Type B pancreatic cell (in vitro differentiated cells): ENCODE data around the gene MAPK12. TPM values are rescaled to one million over a fixed set of nuclear protein-coding genes. Genes with fewer than 3 reads are reported as not detected.

ENCODE experiments used
- DNase-seq: peaks from one replicate; pipeline ENCODE4 v3.0.0; 2021; ENCODE audit warnings: mixed read lengths; ENCODE audit not compliant: unreplicated experiment; ENCODE audit errors: extremely low spot score
- H3K27ac Mint-ChIP-seq: 2 replicates; pipeline ENCODE4 v1.8.0; 2021; ENCODE audit warnings: mild to moderate bottlenecking, mixed read lengths
- H3K27me3 Mint-ChIP-seq: 2 replicates; pipeline ENCODE4 v1.8.0; 2021; ENCODE audit warnings: mixed read lengths
- H3K36me3 Mint-ChIP-seq: 2 replicates; pipeline ENCODE4 v1.8.0; 2021; ENCODE audit warnings: mixed read lengths
- H3K4me1 Mint-ChIP-seq: one replicate; pipeline ENCODE4 v1.8.0; 2021; ENCODE audit warnings: mixed read lengths; ENCODE audit not compliant: unreplicated experiment
- H3K4me3 Mint-ChIP-seq: 2 replicates; pipeline ENCODE4 v1.8.0; 2021; ENCODE audit warnings: mild to moderate bottlenecking, mixed read lengths
- H3K9me3 Mint-ChIP-seq: 2 replicates; pipeline ENCODE4 v1.8.0; 2021; ENCODE audit warnings: mixed read lengths
- total RNA-seq: library from RNA; stranded (reverse); gene quantifications from 2 replicates; pipeline ENCODE4 v1.2.1, GENCODE V29; 2021; ENCODE audit warnings: low replicate concordance
- TF ChIP-seq, protein P1 (sequence below): fragments of 200-600 bp; sonication (generic); conservative IDR thresholded peaks from 2 replicates; pipeline ENCODE4 v1.5.0; 2021; ENCODE audit warnings: antibody characterized with exemption, mild to moderate bottlenecking

Gene MAPK12
- total RNA-seq, 1 donor from 2014 or later, result 31.3 TPM

DNA sequence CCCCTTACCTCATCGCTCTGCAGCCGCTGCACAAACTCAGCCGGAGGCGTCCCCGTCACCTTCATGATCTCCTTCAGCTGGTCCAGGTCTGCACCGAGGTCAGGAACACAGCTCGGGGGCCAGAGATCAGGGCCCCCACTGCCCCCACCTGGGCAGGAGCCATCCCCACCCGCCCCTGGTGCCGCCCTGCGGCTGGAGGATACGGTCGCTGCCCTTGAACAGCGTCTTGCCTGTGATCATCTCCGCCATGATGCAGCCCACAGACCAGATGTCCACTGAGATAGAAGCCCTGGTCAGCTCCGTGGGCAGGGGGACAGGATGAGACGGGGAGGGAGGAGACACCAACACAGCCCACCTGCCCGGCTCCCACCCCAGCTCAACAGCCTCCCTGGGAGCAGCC lies 5.9 kb downstream of the MAPK12 start:
- no peaks in the 10 kb centered on the region for H3K27me3 Mint-ChIP-seq
- no peak overlapping the region for H3K4me3 Mint-ChIP-seq
- H3K36me3 Mint-ChIP-seq, result no peaks in the 10 kb centered on the region
- TF ChIP-seq, protein P1, sequence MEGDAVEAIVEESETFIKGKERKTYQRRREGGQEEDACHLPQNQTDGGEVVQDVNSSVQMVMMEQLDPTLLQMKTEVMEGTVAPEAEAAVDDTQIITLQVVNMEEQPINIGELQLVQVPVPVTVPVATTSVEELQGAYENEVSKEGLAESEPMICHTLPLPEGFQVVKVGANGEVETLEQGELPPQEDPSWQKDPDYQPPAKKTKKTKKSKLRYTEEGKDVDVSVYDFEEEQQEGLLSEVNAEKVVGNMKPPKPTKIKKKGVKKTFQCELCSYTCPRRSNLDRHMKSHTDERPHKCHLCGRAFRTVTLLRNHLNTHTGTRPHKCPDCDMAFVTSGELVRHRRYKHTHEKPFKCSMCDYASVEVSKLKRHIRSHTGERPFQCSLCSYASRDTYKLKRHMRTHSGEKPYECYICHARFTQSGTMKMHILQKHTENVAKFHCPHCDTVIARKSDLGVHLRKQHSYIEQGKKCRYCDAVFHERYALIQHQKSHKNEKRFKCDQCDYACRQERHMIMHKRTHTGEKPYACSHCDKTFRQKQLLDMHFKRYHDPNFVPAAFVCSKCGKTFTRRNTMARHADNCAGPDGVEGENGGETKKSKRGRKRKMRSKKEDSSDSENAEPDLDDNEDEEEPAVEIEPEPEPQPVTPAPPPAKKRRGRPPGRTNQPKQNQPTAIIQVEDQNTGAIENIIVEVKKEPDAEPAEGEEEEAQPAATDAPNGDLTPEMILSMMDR, result no peak
- H3K4me1 Mint-ChIP-seq, result no peaks in the 10 kb centered on the region
- DNase-seq, result no peak
- H3K9me3 Mint-ChIP-seq, result no peaks in the 10 kb centered on the region
- no peak overlapping the region for H3K27ac Mint-ChIP-seq

DNA sequence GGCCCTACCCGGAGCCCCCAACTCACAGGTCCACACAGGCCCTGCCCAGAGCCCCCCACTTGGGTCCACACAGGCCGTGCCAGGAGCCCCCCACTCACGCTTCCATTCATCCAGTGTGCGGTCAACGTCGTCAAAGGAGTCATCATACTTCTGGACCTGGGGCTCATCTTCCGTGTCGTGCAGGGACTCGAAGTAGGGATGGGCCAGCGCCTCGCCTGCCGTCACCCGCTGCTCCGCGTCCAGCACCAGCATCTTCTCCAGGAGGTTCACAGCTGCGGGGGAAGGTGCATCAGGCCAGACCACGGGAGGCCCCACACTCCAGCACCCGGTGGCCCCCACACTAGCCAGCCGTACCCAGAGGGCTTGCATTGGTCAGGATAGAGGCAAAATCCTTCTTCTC lies 6.4 kb downstream of the MAPK12 start:
- Mint-ChIP-seq H3K4me1 (no peaks in the 10 kb centered on the region), H3K4me3 (no peak overlapping the region), H3K36me3 (no peaks in the 10 kb centered on the region), H3K27me3 (no peaks in the 10 kb centered on the region), H3K9me3 (no peaks in the 10 kb centered on the region), H3K27ac (no peak overlapping the region)
- no peak for DNase-seq
- TF ChIP-seq, protein P1, result no peak

- Mint-ChIP-seq H3K4me3 (no peak overlapping the region), H3K4me1 (no peaks in the 10 kb centered on the region), H3K27me3 (no peaks in the 10 kb centered on the region), H3K9me3 (no peaks in the 10 kb centered on the region), H3K36me3 (no peaks in the 10 kb centered on the region), H3K27ac (no peak overlapping the region)
- TF ChIP-seq, protein P1, result no peak
- DNase-seq, result no peak
Observed at GRCh38 chr22:50253941-50254340, 7.5 kb downstream of the MAPK12 start.

DNA sequence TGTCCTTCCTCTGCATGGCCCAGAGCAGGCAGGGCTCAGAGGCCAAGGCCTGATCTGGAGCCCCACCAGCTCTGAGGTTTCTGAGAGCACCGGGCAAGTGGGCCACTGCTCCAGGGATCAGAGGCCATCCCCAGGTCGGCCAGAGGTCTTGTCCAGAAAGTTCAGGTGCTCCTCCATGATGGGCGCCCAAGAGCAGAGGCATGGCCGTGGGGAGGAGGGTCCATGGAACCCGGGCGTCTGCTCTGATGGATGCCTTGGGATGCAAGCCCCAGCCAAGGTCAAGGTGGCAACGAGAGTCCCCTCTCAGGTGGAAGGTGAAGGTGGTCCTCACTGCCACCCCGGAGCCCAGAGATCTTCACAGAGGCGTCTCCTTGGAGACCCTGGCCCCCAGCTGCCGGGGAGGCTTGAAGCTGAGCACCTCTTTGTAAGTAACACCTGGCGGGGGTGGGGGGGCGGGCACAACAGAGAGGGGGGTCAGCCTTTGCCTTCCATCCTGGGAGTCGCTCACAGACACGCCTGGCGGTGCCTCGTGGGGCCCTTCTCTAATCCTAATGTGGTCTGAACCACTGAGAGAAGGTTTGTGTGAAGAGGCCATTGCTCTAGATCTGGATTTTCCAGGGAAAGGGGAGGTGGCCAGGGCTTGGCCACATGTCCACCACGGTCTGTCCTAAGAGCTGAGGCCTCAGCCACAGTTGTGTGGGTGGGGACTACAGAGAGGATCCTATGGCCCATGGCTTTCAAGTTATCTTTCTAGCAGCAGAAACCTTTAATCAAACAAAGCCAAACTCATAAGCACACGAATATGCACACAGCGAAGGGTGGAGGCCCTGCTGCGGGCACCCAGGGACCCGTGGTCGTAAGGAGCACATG lies 8.2 kb downstream of the MAPK12 start:
- H3K9me3 Mint-ChIP-seq, result no peaks in the 10 kb centered on the region
- no peaks in the 10 kb centered on the region for H3K4me1 Mint-ChIP-seq
- TF ChIP-seq, protein P1, result no peak
- no peak overlapping the region for H3K4me3 Mint-ChIP-seq
- H3K27ac Mint-ChIP-seq, result no peak overlapping the region
- no peaks in the 10 kb centered on the region for H3K36me3 Mint-ChIP-seq
- DNase-seq, result no peak
- no peaks in the 10 kb centered on the region for H3K27me3 Mint-ChIP-seq

GRCh38 chr22:50252082-50253045 lies 9.1 kb downstream of the MAPK12 start:
- Mint-ChIP-seq H3K27ac (no peak overlapping the region), H3K9me3 (no peaks in the 10 kb centered on the region), H3K4me1 (no peaks in the 10 kb centered on the region), H3K27me3 (no peaks in the 10 kb centered on the region), H3K4me3 (peak overlapping the region; percentile 62), H3K36me3 (no peaks in the 10 kb centered on the region)
- DNase-seq, result no peak
- TF ChIP-seq, protein P1, result peak; percentile 74
